IMR-90 (cell line): ENCODE data around the gene OVOL3.

Experiments
- BHLHE40 ChIP-seq: fragments of 150-350 bp; IDR thresholded peaks from 2 replicates; pipeline ENCODE4 v1.6.1; 2016; ENCODE audit warnings: mild to moderate bottlenecking, low read depth, low read length
- POLR2A ChIP-seq: IDR thresholded peaks from 2 replicates; pipeline ENCODE4 v1.6.1; 2012; ENCODE audit warnings: mild to moderate bottlenecking, low read depth, low read length
- TF ChIP-seq, protein P1 (sequence below): conservative IDR thresholded peaks from 2 replicates; pipeline ENCODE4 v1.5.1; 2012; ENCODE audit warnings: mild to moderate bottlenecking, low read depth, low read length, improper control_type of control experiment

DNA sequence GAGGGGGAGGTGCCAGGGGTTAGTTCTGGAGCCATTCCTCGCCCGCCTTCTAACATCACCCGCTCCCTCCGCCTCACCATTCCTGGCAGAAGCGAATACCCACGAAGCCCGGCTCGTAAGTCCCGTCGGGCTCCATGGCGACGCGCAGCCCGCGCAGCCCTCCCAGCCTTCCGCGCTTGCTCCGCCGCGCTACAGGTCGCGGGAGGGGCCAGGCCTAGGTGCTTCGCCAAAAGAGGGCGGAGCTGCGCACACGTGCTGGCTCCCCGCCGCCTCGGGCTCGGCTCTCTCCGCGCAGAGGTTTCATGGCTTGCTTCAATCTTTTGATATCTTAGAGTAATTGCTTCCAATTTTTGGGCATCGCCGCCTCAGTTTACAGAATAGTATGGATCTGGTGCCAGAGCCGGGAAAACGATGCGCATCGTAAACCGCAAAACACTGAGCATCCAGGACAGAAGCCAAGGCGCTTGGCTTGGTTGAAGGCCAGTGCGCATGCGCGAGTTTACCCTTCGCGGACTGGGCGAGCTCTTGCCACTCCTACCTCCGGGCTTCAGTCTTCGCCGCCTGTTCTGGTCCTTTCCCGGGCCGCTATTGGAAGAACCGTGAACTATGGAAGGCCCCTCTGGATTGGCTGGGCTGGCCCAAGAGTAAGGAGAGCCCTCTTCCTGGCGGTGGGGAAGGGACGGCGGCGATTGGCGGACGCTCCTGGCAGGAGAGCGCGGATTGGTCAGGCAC, 3.9 kb downstream of the OVOL3 start, which contains the start of gene POLR2I:
- TF ChIP-seq POLR2A (peak; percentile 43), BHLHE40 (peak; percentile 93)
- TF ChIP-seq, protein P1, sequence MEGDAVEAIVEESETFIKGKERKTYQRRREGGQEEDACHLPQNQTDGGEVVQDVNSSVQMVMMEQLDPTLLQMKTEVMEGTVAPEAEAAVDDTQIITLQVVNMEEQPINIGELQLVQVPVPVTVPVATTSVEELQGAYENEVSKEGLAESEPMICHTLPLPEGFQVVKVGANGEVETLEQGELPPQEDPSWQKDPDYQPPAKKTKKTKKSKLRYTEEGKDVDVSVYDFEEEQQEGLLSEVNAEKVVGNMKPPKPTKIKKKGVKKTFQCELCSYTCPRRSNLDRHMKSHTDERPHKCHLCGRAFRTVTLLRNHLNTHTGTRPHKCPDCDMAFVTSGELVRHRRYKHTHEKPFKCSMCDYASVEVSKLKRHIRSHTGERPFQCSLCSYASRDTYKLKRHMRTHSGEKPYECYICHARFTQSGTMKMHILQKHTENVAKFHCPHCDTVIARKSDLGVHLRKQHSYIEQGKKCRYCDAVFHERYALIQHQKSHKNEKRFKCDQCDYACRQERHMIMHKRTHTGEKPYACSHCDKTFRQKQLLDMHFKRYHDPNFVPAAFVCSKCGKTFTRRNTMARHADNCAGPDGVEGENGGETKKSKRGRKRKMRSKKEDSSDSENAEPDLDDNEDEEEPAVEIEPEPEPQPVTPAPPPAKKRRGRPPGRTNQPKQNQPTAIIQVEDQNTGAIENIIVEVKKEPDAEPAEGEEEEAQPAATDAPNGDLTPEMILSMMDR, result no peak
